22Rv1 (cell line): ENCODE measurements around the gene SYNPO2.
"Not testable (repeated sequence)": the region's sequence is repeated elsewhere in the genome, so short reads cannot be mapped to it uniquely, and the experiment has no call there.

Experiments used
- ZFX ChIP-seq: fragments of 450-650 bp; IDR thresholded peaks from 2 replicates; pipeline ENCODE4 v1.6.1; 2017; ENCODE audit warnings: antibody characterized with exemption, borderline replicate concordance
- TF ChIP-seq, protein P1 (sequence below): fragments of 450-650 bp; IDR thresholded peaks from 2 replicates; pipeline ENCODE4 v1.5.1; 2017; ENCODE audit warnings: mild to moderate bottlenecking

- TF ChIP-seq, protein P1, sequence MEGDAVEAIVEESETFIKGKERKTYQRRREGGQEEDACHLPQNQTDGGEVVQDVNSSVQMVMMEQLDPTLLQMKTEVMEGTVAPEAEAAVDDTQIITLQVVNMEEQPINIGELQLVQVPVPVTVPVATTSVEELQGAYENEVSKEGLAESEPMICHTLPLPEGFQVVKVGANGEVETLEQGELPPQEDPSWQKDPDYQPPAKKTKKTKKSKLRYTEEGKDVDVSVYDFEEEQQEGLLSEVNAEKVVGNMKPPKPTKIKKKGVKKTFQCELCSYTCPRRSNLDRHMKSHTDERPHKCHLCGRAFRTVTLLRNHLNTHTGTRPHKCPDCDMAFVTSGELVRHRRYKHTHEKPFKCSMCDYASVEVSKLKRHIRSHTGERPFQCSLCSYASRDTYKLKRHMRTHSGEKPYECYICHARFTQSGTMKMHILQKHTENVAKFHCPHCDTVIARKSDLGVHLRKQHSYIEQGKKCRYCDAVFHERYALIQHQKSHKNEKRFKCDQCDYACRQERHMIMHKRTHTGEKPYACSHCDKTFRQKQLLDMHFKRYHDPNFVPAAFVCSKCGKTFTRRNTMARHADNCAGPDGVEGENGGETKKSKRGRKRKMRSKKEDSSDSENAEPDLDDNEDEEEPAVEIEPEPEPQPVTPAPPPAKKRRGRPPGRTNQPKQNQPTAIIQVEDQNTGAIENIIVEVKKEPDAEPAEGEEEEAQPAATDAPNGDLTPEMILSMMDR = not testable (repeated sequence)
- not testable (repeated sequence) for TF ChIP-seq ZFX
Observed at GRCh38 chr4:119022520-119022919, 133.9 kb downstream of the SYNPO2 start.
